Calu3 (cell line): ENCODE measurements around the gene RRH. TPM values are rescaled to one million over a fixed set of nuclear protein-coding genes. Genes with fewer than 3 reads are reported as not detected.
"Not testable (repeated sequence)": the region's sequence is repeated elsewhere in the genome, so short reads cannot be mapped to it uniquely, and the experiment has no call there.

ENCODE experiments used
- BruUV-seq: library from RNA; stranded (reverse); fragments of 400-500 nt; replicated peaks from 2 replicates; lab custom pipeline; 2021; lab: Mats Ljungman, UMichigan
- CTCF ChIA-PET: fragments of 300-600 bp; sonication (Branson Sonifier 250); formaldehyde crosslinking; loops from one replicate; lab custom pipeline; 2022; ENCODE audit warnings: antibody characterized with exemption; lab: Charles Lee
- DNase-seq: peaks from one replicate; pipeline ENCODE4 v3.0.0; 2022
- H3K27ac Mint-ChIP-seq: one replicate; pipeline ENCODE4 v1.8.0; 2022; ENCODE audit warnings: mixed read lengths; ENCODE audit not compliant: unreplicated experiment
- H3K27me3 Mint-ChIP-seq: one replicate; pipeline ENCODE4 v1.8.0; 2022; ENCODE audit warnings: mixed read lengths; ENCODE audit not compliant: unreplicated experiment
- H3K36me3 Mint-ChIP-seq: one replicate; pipeline ENCODE4 v1.8.0; 2022; ENCODE audit warnings: mild to moderate bottlenecking, moderate library complexity, mixed read lengths; ENCODE audit not compliant: insufficient read depth, unreplicated experiment
- H3K4me1 Mint-ChIP-seq: one replicate; pipeline ENCODE4 v1.8.0; 2022; ENCODE audit warnings: mild to moderate bottlenecking, low read depth, mixed read lengths; ENCODE audit not compliant: unreplicated experiment
- H3K4me3 Mint-ChIP-seq: one replicate; pipeline ENCODE4 v1.8.0; 2022; ENCODE audit warnings: mild to moderate bottlenecking, low read depth, moderate library complexity, mixed read lengths; ENCODE audit not compliant: unreplicated experiment
- H3K9me3 Mint-ChIP-seq: one replicate; pipeline ENCODE4 v1.8.0; 2022; ENCODE audit warnings: low read depth, mixed read lengths; ENCODE audit not compliant: unreplicated experiment
- CTCF ChIP-seq: fragments of 200-600 bp; IDR thresholded peaks from one replicate; pipeline ENCODE4 v1.8.0; 2022; ENCODE audit warnings: antibody characterized with exemption; ENCODE audit not compliant: unreplicated experiment
- intact Hi-C: fragments of 100-400 bp; cut with micrococcal nuclease; formaldehyde crosslinking; loops from one replicate; pipeline ENCODE4 v1.10.0; 2022; ENCODE audit not compliant: unreplicated experiment
- total RNA-seq: library from RNA; stranded (reverse); gene quantifications from 2 replicates; pipeline ENCODE4 v1.2.3, GENCODE V29; 2022

The RRH gene
- total RNA-seq, 1 experiment from 2014 or later = 0.33 TPM

GRCh38 chr4:109873791-109874514 lies 46.2 kb downstream of the RRH start:
- no peak overlapping the region for H3K4me3 Mint-ChIP-seq
- no peaks in the 10 kb centered on the region for H3K9me3 Mint-ChIP-seq
- no peaks in the 10 kb centered on the region for H3K4me1 Mint-ChIP-seq
- H3K36me3 Mint-ChIP-seq = no peaks in the 10 kb centered on the region
- no peak overlapping the region for H3K27ac Mint-ChIP-seq
- TF ChIP-seq CTCF = no peak
- intact Hi-C loops = no loop called here
- no peaks in the 10 kb centered on the region for H3K27me3 Mint-ChIP-seq
- no peak for DNase-seq
- CTCF ChIA-PET = no interaction called here
- BruUV-seq = no TSS peak

- Mint-ChIP-seq H3K27ac (no peak overlapping the region), H3K27me3 (no peaks in the 10 kb centered on the region), H3K9me3 (no peaks in the 10 kb centered on the region), H3K36me3 (no peaks in the 10 kb centered on the region), H3K4me1 (no peaks in the 10 kb centered on the region), H3K4me3 (no peak overlapping the region)
- no TSS peak for BruUV-seq
- DNase-seq = no peak
- CTCF ChIA-PET = no interaction called here
- no peak for TF ChIP-seq CTCF
- intact Hi-C loops = no loop called here
Observed at GRCh38 chr4:109875106-109875505, 47.3 kb downstream of the RRH start.

- H3K4me1 Mint-ChIP-seq, H3K9me3 Mint-ChIP-seq, H3K27me3 Mint-ChIP-seq, CTCF ChIA-PET, H3K27ac Mint-ChIP-seq, BruUV-seq, H3K4me3 Mint-ChIP-seq, intact Hi-C loops, H3K36me3 Mint-ChIP-seq, DNase-seq: not testable (repeated sequence)
Observed at GRCh38 chr4:109875553-109875952, 47.8 kb downstream of the RRH start.

- Mint-ChIP-seq H3K27ac (no peak overlapping the region), H3K4me1 (no peaks in the 10 kb centered on the region), H3K4me3 (no peak overlapping the region), H3K9me3 (no peaks in the 10 kb centered on the region), H3K27me3 (no peaks in the 10 kb centered on the region), H3K36me3 (no peaks in the 10 kb centered on the region)
- no peak for DNase-seq
- BruUV-seq = no TSS peak
- TF ChIP-seq CTCF = no peak
- CTCF ChIA-PET = interaction anchor here (0.6 kb wide), 1 partner anchor 1586 kb away, joined by 3 read pairs; no protein-coding TSS in a partner anchor
- intact Hi-C loops = no loop called here
Observed at GRCh38 chr4:109876634-109877265, 49.0 kb downstream of the RRH start.

- no TSS peak for BruUV-seq
- DNase-seq = no peak
- no peak for TF ChIP-seq CTCF
- Mint-ChIP-seq H3K9me3 (no peaks in the 10 kb centered on the region), H3K4me3 (no peak overlapping the region), H3K27me3 (no peaks in the 10 kb centered on the region), H3K36me3 (no peaks in the 10 kb centered on the region), H3K27ac (no peak overlapping the region), H3K4me1 (no peaks in the 10 kb centered on the region)
- intact Hi-C loops = no loop called here
- CTCF ChIA-PET = interaction anchor here (0.6 kb wide), 1 partner anchor 1586 kb away, joined by 3 read pairs; no protein-coding TSS in a partner anchor
Observed at GRCh38 chr4:109877400-109877799, 49.6 kb downstream of the RRH start.
